GM23338 (cell line): ENCODE data around the gene ZNF300. TPM values are rescaled to one million over a fixed set of nuclear protein-coding genes. Genes with fewer than 3 reads are reported as not detected.

Experiments used
- ATAC-seq: fragments of 200-7000 bp; cut with Tn5 transposase; 3 replicates; pipeline ENCODE4 v1.9.1; 2020
- DNase-seq: peaks from one replicate; pipeline ENCODE4 v3.0.0-alpha.2; 2015; ENCODE audit warnings: low spot score
- H2AFZ ChIP-seq: fragments of 200-600 bp; sonication (generic); 2 replicates; pipeline ENCODE4 v1.8.0; 2016; ENCODE audit warnings: antibody characterized with exemption, mild to moderate bottlenecking, moderate library complexity
- H3F3A ChIP-seq: fragments of 200-600 bp; sonication (generic); replicated peaks from 2 replicates; pipeline ENCODE4 v1.8.0; 2017; ENCODE audit warnings: antibody characterized with exemption, mixed run types, low read depth
- H3K27ac ChIP-seq: fragments of 200-600 bp; sonication (generic); 2 replicates; pipeline ENCODE4 v1.6.1; 2016; ENCODE audit warnings: low read depth
- H3K27me3 ChIP-seq: fragments of 200-600 bp; sonication (generic); 2 replicates; pipeline ENCODE4 v1.8.0; 2016; ENCODE audit warnings: mild to moderate bottlenecking, mixed run types, moderate library complexity; ENCODE audit not compliant: insufficient read depth
- H3K36me3 ChIP-seq: fragments of 200-600 bp; sonication (generic); 2 replicates; pipeline ENCODE4 v1.8.0; 2016; ENCODE audit warnings: mild to moderate bottlenecking; ENCODE audit not compliant: insufficient read depth
- H3K4me1 ChIP-seq: fragments of 200-600 bp; sonication (generic); 2 replicates; pipeline ENCODE4 v1.8.0; 2016; ENCODE audit warnings: mild to moderate bottlenecking, moderate library complexity; ENCODE audit not compliant: insufficient read depth
- H3K4me2 ChIP-seq: fragments of 200-600 bp; sonication (generic); 2 replicates; pipeline ENCODE4 v1.7.1; 2017; ENCODE audit warnings: mixed run types
- H3K4me3 ChIP-seq: fragments of 200-600 bp; sonication (generic); 2 replicates; pipeline ENCODE4 v1.6.1; 2016; ENCODE audit warnings: mixed run types
- H3K79me2 ChIP-seq: fragments of 200-600 bp; sonication (generic); replicated peaks from 2 replicates; pipeline ENCODE4 v1.8.0; 2017; ENCODE audit warnings: mild to moderate bottlenecking; ENCODE audit not compliant: insufficient read depth
- H3K9me2 ChIP-seq: fragments of 200-600 bp; sonication (generic); 2 replicates; pipeline ENCODE4 v1.8.0; 2017; ENCODE audit not compliant: insufficient read depth
- H4K20me1 ChIP-seq: fragments of 200-600 bp; sonication (generic); replicated peaks from 2 replicates; pipeline ENCODE4 v1.8.0; 2017; ENCODE audit warnings: mild to moderate bottlenecking; ENCODE audit not compliant: insufficient read depth
- H3K27ac Mint-ChIP-seq: 2 replicates; pipeline ENCODE4 v1.8.0; 2020; ENCODE audit warnings: inconsistent platforms, mild to moderate bottlenecking, moderate library complexity, mixed read lengths
- H3K27me3 Mint-ChIP-seq: 3 replicates; pipeline ENCODE4 v1.8.0; 2022; ENCODE audit warnings: low read depth, mild to moderate bottlenecking, moderate library complexity, mixed read lengths, inconsistent platforms; ENCODE audit not compliant: insufficient read depth, poor library complexity
- H3K36me3 Mint-ChIP-seq: 3 replicates; pipeline ENCODE4 v1.8.0; 2021; ENCODE audit warnings: low read depth, mild to moderate bottlenecking, inconsistent platforms, moderate library complexity, mixed read lengths
- H3K4me1 Mint-ChIP-seq: 3 replicates; pipeline ENCODE4 v1.8.0; 2020; ENCODE audit warnings: mild to moderate bottlenecking, inconsistent platforms, mixed read lengths
- H3K4me3 Mint-ChIP-seq: 3 replicates; pipeline ENCODE4 v1.8.0; 2021; ENCODE audit warnings: moderate library complexity, mild to moderate bottlenecking, inconsistent platforms, mixed read lengths
- H3K9me3 Mint-ChIP-seq: 3 replicates; pipeline ENCODE4 v1.8.0; 2020; ENCODE audit warnings: moderate library complexity, mild to moderate bottlenecking, inconsistent platforms, mixed read lengths
- CREB1 ChIP-seq: fragments of 250-450 bp; sonication (Bioruptor Pico); IDR thresholded peaks from 2 replicates; pipeline ENCODE4 v1.5.0; 2020; ENCODE audit warnings: low read depth, mild to moderate bottlenecking, moderate library complexity
- CTCF ChIP-seq, 2 experiments: fragments of 200-600 bp in 1 of 2; sonication (generic) in 1 of 2; conservative IDR thresholded peaks; 2 replicates each; pipeline versions ENCODE4 v1.5.1 to v1.6.1; 2016 to 2017; ENCODE audit warnings: antibody characterized with exemption in 2 of 2, low read depth in 2 of 2, mild to moderate bottlenecking in 2 of 2, moderate library complexity in 1 of 2
- EZH2 ChIP-seq: fragments of 200-600 bp; sonication (generic); IDR thresholded peaks from one replicate; pipeline ENCODE4 v1.8.0; 2017; ENCODE audit warnings: antibody characterized with exemption, mild to moderate bottlenecking, low read depth; ENCODE audit not compliant: unreplicated experiment
- EZH2phosphoT487 ChIP-seq: fragments of 200-600 bp; sonication (generic); IDR thresholded peaks from one replicate; pipeline ENCODE4 v1.8.1; 2018; ENCODE audit warnings: antibody characterized with exemption; ENCODE audit not compliant: unreplicated experiment
- JUNB ChIP-seq: IDR thresholded peaks from one replicate; pipeline ENCODE4 v1.6.1; 2016; ENCODE audit warnings: antibody characterized with exemption; ENCODE audit not compliant: unreplicated experiment
- NANOG ChIP-seq: IDR thresholded peaks from 2 replicates; pipeline ENCODE4 v1.6.1; 2016; ENCODE audit warnings: antibody characterized with exemption, borderline replicate concordance
- POLR2AphosphoS5 ChIP-seq: IDR thresholded peaks from 2 replicates; pipeline ENCODE4 v1.6.1; 2016; ENCODE audit warnings: antibody characterized with exemption, low read depth
- REST ChIP-seq: IDR thresholded peaks from one replicate; pipeline ENCODE4 v1.6.1; 2018; ENCODE audit warnings: antibody characterized with exemption; ENCODE audit not compliant: unreplicated experiment
- ZNF114 ChIP-seq: fragments of 250-450 bp; sonication (Bioruptor Pico); IDR thresholded peaks from 2 replicates; pipeline ENCODE4 v1.5.0; 2020; ENCODE audit warnings: mild to moderate bottlenecking, moderate library complexity
- ZNF331 ChIP-seq: fragments of 250-450 bp; sonication (Bioruptor Pico); IDR thresholded peaks from 2 replicates; pipeline ENCODE4 v1.5.0; 2020; ENCODE audit warnings: low read depth, mild to moderate bottlenecking, moderate library complexity
- ZNF462 ChIP-seq: fragments of 250-450 bp; sonication (Bioruptor Pico); IDR thresholded peaks from 2 replicates; pipeline ENCODE4 v1.5.0; 2020; ENCODE audit warnings: mild to moderate bottlenecking, moderate library complexity
- polyA plus RNA-seq: library from polyadenylated mRNA; unstranded; fragments of >200 nt; fragmentation: Nextera tagmentation; extraction: Ambion mirVana; gene quantifications from 2 replicates; pipeline ENCODE4 v1.2.1, GENCODE V29; 2016
- total RNA-seq: library from RNA; depleted of rRNA; stranded (reverse); fragments of >200 nt; shearing (Covaris generic); gene quantifications from 2 replicates; pipeline ENCODE4 v1.2.3, GENCODE V29; 2014

The ZNF300 gene
- total and polyA plus RNA-seq, 2 experiments from 2014 or later = 15.1 to 25.9 TPM

GRCh38 chr5:150862070-150862469 lies 42.7 kb downstream of the ZNF300 start:
- no peak overlapping the region for H3K4me3 ChIP-seq
- Mint-ChIP-seq H3K4me1 (no peaks in the 10 kb centered on the region), H3K27ac (no peak overlapping the region), H3K4me3 (no peak overlapping the region), H3K36me3 (peaks cover 3% of the 10 kb centered on the region; the same call in 1 of the 3 replicates), H3K9me3 (peaks cover 64% of the 10 kb centered on the region), H3K27me3 (peaks cover 2% of the 10 kb centered on the region)
- H3K27me3 ChIP-seq = no peaks in the 10 kb centered on the region
- H3F3A ChIP-seq = no peaks in the 10 kb centered on the region
- H2AFZ ChIP-seq = no peak overlapping the region
- no peaks in the 10 kb centered on the region for H4K20me1 ChIP-seq
- no peaks in the 10 kb centered on the region for H3K79me2 ChIP-seq
- ATAC-seq (no peak), DNase-seq (no peak)
- H3K4me1 ChIP-seq = no peaks in the 10 kb centered on the region
- H3K27ac ChIP-seq = no peak overlapping the region
- no peaks in the 10 kb centered on the region for H3K36me3 ChIP-seq
- TF ChIP-seq POLR2AphosphoS5 (no peak), JUNB (no peak), ZNF331 (no peak), CTCF (conservative IDR thresholded peaks at IDR 0.05; ENCODE audit: low read depth in 2 of 2) (no peak), EZH2 (no peak), EZH2phosphoT487 (no peak), ZNF114 (CRISPR knock-in tag) (no peak), NANOG (no peak), CREB1 (no peak), REST (no peak), ZNF462 (no peak)
- no peaks in the 10 kb centered on the region; the same call in 1 of the 2 replicates for H3K9me2 ChIP-seq
- H3K4me2 ChIP-seq = no peak overlapping the region
